ENCODE data around the gene HSPG2.
"Not testable (repeated sequence)": the region's sequence is repeated elsewhere in the genome, so short reads cannot be mapped to it uniquely, and the experiment has no call there.

- not testable (repeated sequence) for TF ChIP-seq EP300 (conservative IDR thresholded peaks at IDR 0.05; ENCODE audit: poor library complexity, severe bottlenecking); POLR2AphosphoS5 (IDR thresholded peaks at IDR 0.05); EZH2 (IDR thresholded peaks at IDR 0.05; ENCODE audit: borderline replicate concordance, insufficient read depth, low read length, poor library complexity, severe bottlenecking)
- TF ChIP-seq, protein P1, sequence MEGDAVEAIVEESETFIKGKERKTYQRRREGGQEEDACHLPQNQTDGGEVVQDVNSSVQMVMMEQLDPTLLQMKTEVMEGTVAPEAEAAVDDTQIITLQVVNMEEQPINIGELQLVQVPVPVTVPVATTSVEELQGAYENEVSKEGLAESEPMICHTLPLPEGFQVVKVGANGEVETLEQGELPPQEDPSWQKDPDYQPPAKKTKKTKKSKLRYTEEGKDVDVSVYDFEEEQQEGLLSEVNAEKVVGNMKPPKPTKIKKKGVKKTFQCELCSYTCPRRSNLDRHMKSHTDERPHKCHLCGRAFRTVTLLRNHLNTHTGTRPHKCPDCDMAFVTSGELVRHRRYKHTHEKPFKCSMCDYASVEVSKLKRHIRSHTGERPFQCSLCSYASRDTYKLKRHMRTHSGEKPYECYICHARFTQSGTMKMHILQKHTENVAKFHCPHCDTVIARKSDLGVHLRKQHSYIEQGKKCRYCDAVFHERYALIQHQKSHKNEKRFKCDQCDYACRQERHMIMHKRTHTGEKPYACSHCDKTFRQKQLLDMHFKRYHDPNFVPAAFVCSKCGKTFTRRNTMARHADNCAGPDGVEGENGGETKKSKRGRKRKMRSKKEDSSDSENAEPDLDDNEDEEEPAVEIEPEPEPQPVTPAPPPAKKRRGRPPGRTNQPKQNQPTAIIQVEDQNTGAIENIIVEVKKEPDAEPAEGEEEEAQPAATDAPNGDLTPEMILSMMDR (IDR thresholded peaks at IDR 0.05; ENCODE audit: poor library complexity, severe bottlenecking), result not testable (repeated sequence)
These were observed 48.8 kb upstream of the HSPG2 start for GRCh38 chr1:21985893-21986292.

Measured in neural cell (in vitro differentiated cells).